ENCODE data around the gene BPIFB1.

The BPIFB1 gene

DNA sequence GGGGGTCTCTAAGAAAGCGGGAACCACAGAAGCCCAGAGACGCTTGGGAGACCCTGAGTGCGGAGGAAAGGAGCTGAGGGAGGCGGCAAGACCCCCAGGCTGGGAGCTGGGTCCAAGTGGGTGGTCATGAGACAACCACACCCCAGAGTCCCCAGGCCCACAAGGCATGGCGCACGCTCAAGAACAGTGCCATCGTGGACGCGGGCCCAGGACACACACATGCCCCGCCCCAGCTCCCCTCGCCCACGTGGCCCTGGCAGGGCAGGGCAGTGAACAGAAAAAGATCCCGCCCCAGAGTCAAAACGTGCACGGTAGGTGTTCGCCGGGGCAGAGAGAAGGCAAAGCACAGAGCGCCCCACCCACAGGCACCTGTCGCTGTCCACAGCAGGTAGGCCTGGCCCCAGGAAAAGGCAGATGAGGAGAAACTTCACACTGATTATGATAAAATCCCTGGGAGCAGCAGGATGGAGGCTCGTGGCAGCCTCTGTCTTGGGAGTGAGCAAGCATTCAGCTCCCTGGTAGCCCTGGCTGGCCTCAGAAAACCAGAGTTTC lies 50.0 kb downstream of the BPIFB1 start:
- DNase-seq: no peak

DNA sequence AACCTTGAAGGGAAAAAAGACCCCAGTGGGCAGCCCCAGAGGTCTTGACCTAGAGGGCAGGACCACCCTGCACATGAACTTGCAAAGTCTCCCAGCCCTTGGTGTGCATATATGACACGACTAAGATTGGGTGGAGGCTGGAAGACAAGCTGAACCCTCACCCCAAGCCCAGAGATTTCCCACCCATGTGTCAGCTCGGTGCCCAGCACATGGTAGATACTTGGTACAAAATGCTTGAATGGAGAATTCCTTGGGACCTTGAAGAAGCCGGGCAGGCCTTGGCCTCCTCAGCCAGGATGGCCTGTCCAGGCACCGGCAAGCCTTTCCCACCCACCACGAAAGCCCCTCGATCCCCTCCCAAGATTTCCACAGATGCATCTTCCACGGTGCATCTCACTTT lies 50.6 kb downstream of the BPIFB1 start:
- no peak for DNase-seq

DNA sequence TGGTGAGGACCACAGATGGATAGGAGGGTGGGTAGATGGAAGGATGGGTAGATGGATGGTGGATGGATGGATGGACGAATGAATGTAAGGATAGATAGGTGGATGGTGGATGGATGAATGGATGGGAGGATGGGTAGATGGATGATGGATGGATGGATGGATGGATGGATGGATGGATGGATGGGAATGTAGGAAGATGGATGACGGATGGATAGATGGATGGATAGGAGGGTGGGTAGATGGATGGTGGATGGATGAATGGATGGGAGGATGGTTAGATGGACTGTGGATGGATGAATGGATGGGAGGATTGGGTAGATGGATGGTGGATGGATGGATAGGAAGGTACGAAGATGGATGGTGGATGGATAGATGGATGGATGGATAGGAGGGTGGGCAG lies 51.1 kb downstream of the BPIFB1 start:
- DNase-seq: no peak

DNA sequence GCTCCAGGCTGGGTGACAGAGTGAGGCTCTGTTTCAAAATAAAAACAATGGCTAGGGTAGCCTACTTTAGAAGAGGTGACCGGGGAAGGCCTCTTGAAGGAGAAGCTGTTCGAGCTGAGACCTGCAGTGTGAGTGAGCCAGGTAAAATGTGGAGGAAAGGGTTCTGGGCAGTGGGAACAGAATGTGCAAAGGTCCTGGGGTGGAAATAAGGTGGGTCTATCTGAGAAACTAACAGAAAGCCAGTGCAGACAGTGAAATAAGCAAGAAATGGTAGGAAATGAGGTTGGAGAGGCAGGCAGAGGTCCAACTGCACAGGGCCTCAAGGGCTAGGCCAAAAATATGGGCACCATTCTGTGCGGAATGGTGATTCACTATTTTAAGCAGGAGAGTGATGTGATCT lies 53.4 kb downstream of the BPIFB1 start:
- no peak for DNase-seq

DNA sequence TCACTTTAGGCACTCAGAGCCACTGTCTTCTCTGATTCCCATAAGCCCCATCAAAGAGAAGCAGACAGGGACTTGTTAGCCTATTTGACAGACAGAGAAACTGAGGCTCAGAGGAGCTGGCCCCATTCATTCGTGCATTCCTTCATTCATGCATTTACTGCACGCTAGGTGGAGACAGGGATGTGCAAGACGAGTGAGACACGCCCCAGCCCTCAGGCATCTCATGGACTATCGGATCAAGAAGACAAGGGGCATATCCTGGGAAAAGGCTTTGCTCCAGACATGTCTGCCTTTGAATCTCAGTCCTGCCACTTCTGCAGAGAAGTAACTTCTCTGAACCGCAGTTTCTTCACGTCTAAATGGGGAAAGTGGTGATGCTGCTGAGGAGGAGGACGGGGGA lies 54.1 kb downstream of the BPIFB1 start:
- DNase-seq: no peak

DNA sequence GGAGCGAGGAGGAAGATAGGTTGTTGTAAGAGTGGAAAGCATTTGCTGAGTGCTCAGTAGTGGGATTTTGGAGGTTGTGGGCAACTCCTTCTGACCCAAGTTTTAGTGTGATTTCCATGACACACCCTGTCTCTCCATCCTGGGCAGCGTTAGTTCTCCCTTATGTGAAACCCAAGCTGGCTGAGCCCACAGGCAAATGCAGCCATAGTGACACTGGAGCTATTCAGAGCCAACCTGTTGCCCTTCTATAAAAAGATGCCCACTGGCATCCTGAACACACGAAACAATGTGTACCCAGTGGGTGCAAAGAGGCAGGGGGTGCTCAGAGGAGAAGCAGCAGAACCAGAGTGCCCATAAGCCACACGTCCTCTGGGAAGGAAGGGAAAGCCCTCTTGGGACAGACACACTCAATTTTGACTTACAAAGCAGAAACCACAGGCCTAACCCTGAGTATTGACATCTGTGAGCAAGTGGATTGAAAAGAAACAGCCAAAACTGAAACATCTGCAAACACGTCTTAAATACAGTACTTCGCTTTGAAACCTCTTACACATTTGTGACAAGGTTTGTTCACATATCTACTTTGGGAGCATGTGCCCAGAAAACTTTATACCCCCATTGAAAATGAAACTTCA lies 54.6 kb downstream of the BPIFB1 start:
- DNase-seq: no peak

DNA sequence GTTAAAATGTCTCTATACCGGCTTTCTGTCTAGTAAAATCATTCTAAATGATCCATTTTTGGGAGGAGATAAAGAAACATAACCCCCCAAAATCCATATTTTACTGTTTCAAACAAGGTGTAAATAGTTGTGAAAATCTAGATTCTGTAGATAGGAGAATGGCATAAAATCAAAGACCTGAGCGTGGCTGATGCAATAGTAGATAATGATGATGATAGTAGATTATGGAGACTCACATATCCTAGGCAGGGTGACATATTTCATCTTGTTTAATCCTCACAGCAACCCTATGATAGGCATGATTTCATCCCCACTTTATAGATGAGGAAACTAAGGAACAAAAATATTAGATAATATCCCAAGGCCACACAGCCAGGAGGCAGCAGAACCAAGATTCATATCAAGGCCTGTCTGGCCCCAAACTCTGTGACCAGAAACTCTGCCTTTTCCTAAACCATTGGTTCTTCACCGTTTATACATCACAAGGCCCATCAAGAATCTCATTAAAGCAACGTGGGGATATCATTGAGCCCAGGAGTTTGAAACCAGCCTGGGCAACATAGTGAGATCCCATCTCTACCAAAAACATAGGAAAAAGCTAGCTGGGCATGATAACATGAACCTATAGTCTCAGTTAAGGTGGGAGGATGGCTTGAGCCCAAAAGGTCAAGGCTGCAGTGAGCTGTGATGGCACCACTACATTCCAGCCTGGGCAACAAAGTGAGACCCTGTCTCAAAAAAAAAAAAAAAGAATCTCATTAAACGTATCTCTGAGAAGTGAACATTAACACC lies 55.6 kb downstream of the BPIFB1 start:
- DNase-seq: no peak

DNA sequence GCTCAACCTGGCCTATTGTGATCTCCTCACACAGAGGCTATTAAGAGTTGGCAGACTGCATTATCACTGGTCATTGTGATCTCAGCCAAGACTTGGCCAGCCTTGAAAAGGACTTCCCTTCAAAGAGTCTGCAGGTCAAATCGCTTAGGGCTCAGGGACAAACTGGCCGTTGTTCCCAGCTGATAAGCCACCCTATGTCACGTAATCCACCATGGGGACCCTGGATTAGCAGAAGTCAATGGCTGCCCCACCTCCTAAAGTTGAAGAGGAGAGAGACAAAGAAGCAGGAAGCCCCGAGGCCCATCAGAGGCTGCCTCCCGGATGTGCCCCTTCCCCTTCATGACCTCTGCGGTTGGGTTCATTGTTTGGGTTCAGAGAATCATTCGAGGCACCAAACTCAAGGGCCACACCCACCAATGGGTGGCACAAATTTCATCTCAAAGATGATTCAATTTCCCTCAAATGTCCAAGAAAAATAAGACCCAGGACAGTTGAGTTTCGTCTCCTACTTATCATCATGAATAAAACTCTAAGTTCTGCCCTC lies 56.6 kb downstream of the BPIFB1 start:
- no peak for DNase-seq

DNA sequence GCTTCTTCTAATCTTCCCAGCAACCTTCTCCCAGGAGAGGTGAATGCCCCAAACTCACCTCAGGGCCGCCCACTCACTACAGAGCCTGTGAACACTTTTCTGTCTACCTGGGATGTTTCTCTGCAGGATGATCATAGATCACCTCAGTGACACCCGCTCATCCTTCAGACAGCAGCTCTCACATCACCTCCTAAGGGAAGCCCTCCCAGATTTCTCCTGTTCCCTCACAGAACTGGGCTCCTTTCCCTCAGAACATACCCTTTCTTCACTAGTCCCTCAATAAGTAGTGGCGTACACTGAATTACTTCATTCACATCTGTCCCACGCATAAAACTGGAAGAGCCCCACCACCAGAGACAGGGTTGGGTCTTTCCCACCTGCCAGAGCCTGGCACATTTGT lies 60.5 kb downstream of the BPIFB1 start:
- no peak for DNase-seq

DNA sequence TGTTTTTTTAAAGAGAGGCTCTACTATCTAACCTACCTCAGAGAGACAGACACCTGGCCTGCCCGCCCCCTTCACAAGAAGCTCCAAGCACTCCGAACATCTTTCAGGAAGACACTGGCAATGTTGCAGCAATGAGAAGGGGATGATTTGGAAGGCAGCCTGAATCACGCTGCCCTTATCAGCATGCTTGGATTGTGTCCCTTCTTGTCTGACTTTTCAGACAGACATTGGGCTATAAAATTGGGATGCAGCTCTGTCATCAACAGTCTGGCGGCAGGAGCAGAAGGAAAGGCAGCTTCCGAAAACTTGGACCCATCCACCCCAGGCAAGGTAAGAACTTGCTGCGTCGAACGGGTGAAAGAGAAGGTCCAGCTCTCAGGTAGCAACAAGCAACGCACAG lies 62.3 kb downstream of the BPIFB1 start:
- no peak for DNase-seq

DNA sequence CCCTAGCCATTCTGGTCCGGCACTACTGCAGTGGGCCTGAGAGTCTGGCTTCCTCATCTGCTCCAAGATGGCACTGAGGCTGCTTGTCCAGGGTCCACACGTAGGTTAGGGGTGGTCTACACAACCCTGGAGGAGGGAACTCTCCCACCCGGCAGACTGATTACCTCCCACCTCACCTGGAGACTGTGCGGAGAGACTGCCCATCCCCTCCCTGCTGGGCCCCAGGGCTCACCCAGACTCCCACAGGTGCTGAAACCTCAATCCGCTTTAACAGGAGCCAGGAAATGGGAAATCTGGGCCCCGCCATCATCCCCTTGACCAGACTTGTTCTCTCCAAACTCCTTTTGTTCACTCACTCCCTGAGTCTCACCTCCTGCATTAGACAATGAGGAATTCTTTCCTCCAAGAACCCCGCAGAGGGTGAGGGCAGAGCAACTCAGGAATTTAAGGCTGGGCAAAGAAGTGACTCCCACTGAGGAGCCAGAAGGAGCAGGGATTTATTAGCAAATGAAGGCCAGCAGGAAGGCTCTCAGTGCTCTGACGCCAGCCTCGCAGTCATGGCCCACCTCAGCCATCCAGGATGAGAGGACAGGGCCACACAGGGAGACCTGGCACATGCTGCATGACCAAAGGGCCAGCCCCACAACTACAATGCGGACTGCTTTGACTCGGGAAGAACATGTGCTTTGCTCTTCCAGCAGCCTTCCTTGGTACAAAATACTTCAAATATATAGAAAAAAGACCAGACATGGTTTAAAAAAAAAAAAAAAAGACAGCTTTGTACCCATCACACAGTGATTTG lies 65.3 kb downstream of the BPIFB1 start:
- no peak for DNase-seq

DNA sequence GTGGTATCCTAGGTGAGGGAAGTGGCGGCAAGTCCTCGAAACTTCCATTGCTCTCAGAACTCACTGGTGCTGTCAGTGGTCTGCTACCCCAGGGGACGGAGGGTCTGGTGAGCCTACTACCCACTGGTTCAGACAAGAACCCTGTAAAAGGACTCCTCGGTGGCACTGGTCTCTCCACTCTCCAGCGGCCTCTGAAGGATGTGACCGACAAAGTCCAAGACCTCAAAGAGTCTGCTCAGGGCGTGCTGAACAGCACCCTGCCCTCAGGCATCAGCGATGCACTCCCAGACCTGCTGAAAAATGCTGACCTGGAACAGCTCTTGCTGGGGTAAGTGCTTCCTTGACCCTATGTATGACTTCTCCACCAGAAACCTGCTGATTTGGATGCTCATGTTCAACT lies 66.5 kb downstream of the BPIFB1 start:
- no peak for DNase-seq

DNA sequence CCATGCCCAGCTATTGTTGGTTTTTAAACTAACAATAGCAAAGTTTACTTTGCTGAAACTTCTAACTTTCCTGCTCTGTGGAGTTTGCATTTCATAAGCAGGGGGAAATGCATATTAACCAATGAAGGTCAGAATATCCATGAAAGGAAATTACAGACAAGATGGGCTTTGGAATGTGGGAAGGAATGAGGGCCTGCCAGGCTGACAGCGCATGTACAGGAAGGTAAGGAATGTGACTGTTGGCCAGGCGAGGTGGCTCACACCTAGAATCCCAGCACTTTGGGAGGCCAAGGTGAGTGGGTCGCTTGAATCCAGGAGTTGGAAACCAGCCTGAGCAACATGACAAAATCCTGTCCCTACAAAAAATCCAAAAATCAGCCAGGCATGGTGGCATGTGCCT lies 68.7 kb downstream of the BPIFB1 start:
- no peak for DNase-seq

DNA sequence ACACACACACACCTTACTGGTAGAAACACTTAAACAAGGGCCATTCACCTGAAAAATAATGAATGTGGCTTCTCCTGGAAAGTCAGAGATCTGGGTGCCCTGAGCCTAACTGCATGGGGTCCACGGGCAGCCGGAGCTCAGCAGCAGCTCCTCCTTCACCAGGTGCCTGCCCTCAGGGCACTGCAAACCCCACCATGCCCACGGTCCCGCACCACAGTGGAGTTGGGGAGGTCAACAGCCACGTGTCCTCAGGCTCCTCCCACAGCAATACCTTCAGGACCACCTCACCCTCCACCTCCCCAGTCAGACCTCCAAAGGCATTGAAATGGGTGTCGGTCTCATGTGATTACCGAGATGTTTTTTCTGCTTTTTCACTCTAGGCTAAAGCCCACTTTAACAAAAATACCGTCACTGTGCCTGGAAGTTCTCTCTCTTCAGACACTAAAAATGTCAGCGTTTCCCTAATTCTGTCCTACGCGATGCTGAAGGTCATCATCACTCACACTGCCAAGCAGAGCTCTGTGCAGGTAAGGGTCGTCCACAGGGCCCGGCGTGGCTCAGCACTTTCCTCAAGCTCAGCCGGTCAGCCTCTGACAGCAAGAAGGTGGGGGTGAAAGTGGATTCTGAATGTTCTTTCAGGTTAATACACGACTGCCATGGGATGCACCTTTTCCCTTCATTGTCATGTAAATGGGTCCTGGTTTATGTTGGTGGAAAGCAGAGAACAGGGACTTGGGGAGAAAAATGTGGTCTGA lies 69.4 kb downstream of the BPIFB1 start:
- DNase-seq: no peak

DNA sequence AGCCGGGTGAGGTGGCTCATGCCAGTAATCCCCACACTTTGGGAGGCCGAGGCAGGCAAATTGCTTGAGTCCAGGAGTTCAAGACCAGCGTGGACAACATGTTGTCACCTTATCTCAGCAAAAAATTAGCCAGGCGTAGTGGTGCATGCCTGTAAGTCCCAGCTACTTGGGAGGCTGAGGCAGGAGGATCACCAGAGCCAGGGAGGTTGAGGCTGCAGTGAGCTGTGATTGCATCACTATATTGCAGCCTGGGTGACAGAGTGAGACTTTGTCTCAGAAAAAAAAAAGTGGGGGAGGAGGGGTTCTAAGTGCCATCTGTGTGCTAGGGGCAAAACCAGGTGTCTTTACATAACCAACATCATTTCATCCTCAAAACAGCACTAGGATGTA lies 70.0 kb downstream of the BPIFB1 start:
- no peak for DNase-seq

Measured in CD4-positive, alpha-beta T cell treated with Interleukin-12 subunit alpha and Interleukin-12 subunit beta, for 1 hour (primary cell).